ENCODE data around the gene PPFIA2.
A peak's percentile ranks its signal among the peaks of the same experiment; 100 is the strongest.

PPFIA2 gene

GRCh38 chr12:81261508-81262207 lies 497.5 kb downstream of the PPFIA2 start:
- DNase-seq (ENCODE audit: low read depth): no peak

DNA sequence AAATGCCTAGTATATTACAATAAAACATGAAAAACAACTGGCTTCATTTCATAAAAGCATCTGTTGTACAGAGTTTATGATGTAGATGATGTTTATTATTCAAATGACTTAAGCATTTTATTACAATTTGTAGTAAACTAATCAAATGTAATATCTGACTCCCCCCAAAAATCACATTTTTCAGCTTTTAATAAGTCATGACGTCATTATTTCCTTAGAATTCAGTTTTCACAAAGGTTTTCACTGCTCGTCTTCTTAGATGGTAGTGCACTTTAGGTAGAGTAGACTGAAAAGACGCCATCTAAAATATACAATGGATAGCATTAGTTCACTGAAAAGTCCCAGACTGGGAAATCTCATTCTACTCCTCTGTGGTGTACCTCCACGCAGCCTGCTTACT lies 499.8 kb downstream of the PPFIA2 start:
- DNase-seq (ENCODE audit: low read depth): no peak

DNA sequence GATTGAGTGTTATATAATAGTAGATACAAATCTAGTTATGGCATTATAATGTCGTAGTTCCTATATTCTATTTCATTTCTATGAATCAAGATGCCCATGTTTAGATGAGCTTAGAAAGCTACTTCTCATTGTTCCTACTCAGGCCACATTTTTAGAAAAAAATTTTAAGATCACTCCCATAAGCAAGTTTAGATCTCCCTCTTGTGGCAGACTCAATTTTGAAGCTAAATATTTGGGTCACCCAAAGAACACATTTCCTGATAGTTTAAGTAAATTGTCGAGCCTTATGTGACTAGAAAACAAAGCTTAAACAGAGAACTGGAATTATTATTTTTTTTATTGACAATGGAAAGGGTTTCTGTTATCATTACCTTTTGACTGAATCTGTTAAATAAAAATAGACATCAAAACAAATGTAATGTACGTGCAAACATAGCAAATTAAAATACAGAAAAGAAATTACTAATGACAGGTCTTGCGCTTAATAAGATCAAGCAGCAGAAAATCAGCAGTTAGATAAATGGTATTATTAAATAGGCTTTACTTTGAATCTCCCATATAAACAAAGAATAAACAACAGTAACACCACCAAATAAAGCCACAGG lies 501.1 kb downstream of the PPFIA2 start:
- DNase-seq (ENCODE audit: low read depth): peak; percentile 40

GRCh38 chr12:81255947-81256346 lies 503.2 kb downstream of the PPFIA2 start:
- DNase-seq (ENCODE audit: low read depth): no peak

DNA sequence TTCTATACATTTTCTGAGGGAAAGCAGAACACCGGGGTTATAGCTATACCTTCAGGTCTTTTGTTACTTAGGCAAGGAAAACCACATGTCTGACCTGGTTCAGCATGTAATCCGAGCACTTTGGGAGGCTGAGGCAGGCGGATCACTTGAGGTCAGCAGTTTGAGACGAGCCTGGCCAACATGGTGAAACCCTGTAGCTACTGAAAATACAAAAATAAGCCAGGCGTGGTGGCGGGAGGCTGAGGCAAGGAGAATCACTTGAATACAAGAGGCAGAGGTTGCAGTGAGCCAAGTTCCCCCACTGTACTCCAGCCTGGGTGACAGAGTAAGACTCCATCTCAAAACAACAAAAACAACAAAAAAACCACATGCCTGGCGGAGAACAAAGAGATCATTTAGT lies 503.7 kb downstream of the PPFIA2 start:
- no peak for DNase-seq (ENCODE audit: low read depth)

DNA sequence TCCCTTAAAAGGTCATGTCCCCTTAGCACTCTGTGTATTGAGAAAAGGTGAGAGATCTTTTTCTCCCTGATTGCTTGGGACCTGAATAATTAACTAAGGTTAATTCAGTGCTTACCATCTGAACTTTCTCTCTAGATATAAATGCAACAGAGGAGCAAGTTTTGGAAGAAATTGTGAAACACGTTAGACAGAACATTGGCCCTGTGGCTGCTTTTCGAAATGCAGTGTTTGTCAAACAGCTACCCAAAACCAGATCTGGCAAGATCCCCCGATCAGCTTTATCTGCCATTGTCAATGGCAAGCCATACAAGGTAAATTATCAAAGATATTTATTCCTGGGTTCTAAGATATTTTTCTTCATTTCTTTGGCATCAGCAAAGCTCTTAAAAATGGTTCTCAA lies 505.8 kb downstream of the PPFIA2 start:
- DNase-seq (ENCODE audit: low read depth): no peak

- DNase-seq (ENCODE audit: low read depth): no peak
Observed at GRCh38 chr12:81252228-81252627, 506.9 kb downstream of the PPFIA2 start.

- DNase-seq (ENCODE audit: low read depth): no peak
Observed at GRCh38 chr12:81249976-81250375, 509.2 kb downstream of the PPFIA2 start.

- no peak for DNase-seq (ENCODE audit: low read depth)
Observed at GRCh38 chr12:81245907-81246570, 513.1 kb downstream of the PPFIA2 start.

GRCh38 chr12:81245458-81245857 lies 513.7 kb downstream of the PPFIA2 start:
- no peak for DNase-seq (ENCODE audit: low read depth)

DNA sequence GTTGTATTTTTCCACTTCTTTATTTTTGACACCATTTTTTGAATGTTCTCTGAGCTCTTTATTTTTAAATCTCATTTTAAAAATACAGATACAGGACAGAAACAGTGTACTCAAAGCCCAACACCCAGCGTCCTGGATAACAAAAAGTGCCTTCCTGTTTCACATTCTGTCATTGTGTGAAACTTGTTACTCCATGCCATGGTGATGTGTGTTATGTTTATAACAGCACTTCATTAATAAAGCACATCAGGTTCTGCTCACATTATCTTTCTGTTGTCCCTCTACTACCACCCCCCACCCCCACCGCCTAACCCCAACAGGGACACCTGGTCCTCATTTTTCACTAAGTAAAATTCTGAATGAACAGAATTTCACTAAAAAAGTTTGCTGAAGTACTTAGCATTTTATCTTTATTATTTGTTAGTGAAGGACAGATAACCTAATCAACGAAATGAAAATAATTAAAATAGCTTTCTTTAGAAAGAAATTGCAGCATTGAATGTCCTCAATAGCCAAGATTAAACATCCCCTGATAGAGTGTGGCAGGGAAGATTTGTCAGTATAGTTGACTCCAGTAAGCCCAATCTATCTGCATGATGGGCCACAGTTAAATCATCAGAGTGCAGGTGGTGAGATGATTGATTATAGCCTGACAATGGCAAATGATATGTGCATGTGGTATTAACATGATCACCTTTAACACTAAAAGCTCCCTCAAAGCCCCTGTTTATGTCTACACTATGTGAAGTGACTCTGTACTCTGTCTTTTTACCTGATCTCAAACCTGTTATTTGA lies 527.4 kb downstream of the PPFIA2 start:
- DNase-seq (ENCODE audit: low read depth): no peak

DNA sequence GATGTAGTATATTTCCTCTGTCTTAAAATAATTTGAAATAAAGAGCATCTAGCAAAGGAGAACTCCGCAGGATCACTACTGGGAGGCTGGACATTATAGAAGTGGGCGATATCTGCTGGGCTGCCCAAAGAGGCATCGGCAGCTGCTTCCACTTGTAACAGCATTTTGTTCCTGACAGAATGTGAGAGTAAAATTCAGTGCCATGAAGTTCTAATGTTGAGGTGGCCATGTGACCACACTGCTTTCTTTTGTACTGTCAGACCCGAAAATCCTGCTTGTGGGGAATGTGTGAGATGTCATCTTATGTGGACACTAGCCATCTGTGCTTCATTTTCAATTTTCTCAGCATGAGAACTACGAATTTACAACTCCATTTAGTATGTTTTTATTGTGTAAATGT lies 529.4 kb downstream of the PPFIA2 start:
- DNase-seq (ENCODE audit: low read depth): no peak

DNA sequence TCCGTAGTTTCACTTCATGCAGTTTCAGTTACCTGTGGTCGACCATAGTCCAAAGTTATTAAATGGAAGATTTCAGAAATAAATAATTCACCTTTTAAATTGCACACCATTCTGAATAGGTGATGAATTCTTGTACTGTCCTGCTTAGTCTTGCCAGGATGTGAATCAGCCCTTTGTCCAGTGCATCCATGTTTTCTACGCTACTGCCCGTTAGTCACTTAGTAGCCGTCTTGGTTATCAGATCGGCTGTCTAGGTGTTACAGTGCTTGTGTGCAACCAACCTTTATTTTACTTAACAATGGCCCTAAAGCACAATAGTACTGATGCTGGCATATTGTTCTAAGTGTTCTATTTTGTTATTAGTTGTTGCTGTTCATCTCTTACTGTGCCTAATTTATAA lies 534.5 kb downstream of the PPFIA2 start:
- no peak for DNase-seq (ENCODE audit: low read depth)

- no peak for DNase-seq (ENCODE audit: low read depth)
Observed at GRCh38 chr12:81222846-81223592, 536.1 kb downstream of the PPFIA2 start.

DNA sequence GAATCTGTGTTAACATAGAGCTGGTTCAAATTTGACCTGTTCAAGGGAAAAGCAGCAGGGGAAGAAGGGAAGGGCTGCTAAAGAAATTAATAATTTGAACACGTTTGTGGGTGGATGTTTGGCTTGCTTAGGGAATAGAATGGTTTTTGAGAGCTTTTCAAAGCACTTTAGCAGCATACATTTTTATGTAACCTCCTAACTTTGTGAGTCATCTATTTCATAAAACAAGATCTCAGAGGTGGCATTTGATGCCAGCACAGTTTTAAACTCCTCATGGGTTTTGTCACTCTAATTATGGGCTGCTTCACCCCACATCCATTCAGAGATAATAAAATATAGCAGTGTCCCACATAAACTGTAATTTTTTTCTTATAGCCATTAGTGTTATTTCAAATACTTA lies 537.5 kb downstream of the PPFIA2 start:
- DNase-seq (ENCODE audit: low read depth): no peak

GRCh38 chr12:81216739-81217138 lies 542.4 kb downstream of the PPFIA2 start:
- no peak for DNase-seq (ENCODE audit: low read depth)

DNA sequence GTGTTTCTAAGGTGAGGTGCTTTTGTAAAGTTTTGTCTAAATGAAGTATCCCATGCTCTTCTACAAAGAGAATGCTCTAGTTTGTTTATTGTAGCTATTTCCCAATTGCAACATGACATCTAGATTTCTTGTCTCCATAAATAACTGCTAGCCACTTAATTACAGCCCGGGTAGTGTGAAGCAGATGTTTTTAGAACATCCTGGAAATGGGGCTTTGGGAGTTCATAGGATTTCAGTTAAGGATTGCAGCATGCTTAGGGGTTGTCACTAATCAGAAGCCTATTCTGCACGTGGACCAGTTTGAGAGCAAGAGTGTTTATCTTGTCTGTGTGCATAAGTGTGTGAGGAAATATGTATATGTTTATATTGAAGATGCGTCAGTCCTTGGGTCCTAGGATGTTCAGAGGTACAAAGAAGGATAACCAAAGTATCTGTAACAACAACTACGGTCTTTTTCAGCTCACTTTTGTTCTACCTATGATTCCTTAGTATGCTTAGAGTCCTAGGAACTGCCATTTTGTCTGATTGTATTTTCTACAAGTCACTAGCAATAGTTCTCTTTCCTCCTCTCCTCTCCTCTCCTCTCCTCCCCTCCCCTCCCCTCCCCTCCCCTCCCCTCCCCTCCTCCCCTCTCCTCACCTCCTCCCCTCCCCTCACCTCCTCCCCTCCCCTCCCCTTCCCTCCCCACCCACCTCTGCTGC lies 546.0 kb downstream of the PPFIA2 start:
- no peak for DNase-seq (ENCODE audit: low read depth)

- DNase-seq (ENCODE audit: low read depth): no peak
Observed at GRCh38 chr12:81211306-81211705, 547.8 kb downstream of the PPFIA2 start.

GRCh38 chr12:81209772-81210225 lies 549.4 kb downstream of the PPFIA2 start:
- DNase-seq (ENCODE audit: low read depth): peak; percentile 40

- DNase-seq (ENCODE audit: low read depth): peak; percentile 25
Observed at GRCh38 chr12:81209012-81209411, 550.1 kb downstream of the PPFIA2 start.
